ENCODE measurements around the gene KRT7.
"Not testable (repeated sequence)": the region's sequence is repeated elsewhere in the genome, so short reads cannot be mapped to it uniquely, and the experiment has no call there.

The KRT7 gene

GRCh38 chr12:52255926-52256583 lies 23.0 kb downstream of the KRT7 start:
- DNase-seq (ENCODE audit: low read depth, low spot score) = no peak
- TF ChIP-seq CTCF (IDR thresholded peaks at IDR 0.05; ENCODE audit: low read depth, low read length) = no peak
- in situ Hi-C loops (cut with HindIII; ENCODE audit: low sequenced_read_pairs) = no loop called here
- H3K4me3 ChIP-seq (ENCODE audit: low read depth, low read length) = no peak overlapping the region

DNA sequence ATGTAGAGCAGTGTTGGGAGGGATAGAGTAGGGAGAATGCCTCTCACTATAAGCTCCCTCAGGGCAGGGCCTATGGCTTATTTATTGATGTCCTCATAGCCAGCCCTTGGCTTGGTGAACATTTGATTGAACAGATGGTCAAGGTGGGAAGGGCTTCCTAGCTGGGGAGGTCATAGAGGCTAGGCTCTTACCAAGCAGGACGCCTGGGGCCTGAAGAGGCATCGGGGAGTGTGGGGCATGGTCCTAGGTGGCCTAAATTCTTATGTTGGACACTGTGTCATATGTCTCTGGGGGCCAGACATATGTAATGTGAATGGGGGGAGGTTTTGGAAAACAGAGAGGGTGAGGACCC lies 23.5 kb downstream of the KRT7 start:
- in situ Hi-C loops (cut with HindIII; ENCODE audit: low sequenced_read_pairs) = no loop called here
- DNase-seq (ENCODE audit: low read depth, low spot score) = no peak
- no peak for TF ChIP-seq CTCF (IDR thresholded peaks at IDR 0.05; ENCODE audit: low read depth, low read length)
- H3K4me3 ChIP-seq (ENCODE audit: low read depth, low read length) = no peak overlapping the region

- no peak for TF ChIP-seq CTCF (IDR thresholded peaks at IDR 0.05; ENCODE audit: low read depth, low read length)
- no peak overlapping the region for H3K4me3 ChIP-seq (ENCODE audit: low read depth, low read length)
- no peak for DNase-seq (ENCODE audit: low read depth, low spot score)
- in situ Hi-C loops (cut with HindIII; ENCODE audit: low sequenced_read_pairs) = no loop called here
Observed at GRCh38 chr12:52257074-52257551, 24.1 kb downstream of the KRT7 start.

- H3K4me3 ChIP-seq (ENCODE audit: low read depth, low read length); in situ Hi-C loops (cut with HindIII; ENCODE audit: low sequenced_read_pairs); DNase-seq (ENCODE audit: low read depth, low spot score): not testable (repeated sequence)
Observed at GRCh38 chr12:52257922-52258321, 24.9 kb downstream of the KRT7 start.

DNA sequence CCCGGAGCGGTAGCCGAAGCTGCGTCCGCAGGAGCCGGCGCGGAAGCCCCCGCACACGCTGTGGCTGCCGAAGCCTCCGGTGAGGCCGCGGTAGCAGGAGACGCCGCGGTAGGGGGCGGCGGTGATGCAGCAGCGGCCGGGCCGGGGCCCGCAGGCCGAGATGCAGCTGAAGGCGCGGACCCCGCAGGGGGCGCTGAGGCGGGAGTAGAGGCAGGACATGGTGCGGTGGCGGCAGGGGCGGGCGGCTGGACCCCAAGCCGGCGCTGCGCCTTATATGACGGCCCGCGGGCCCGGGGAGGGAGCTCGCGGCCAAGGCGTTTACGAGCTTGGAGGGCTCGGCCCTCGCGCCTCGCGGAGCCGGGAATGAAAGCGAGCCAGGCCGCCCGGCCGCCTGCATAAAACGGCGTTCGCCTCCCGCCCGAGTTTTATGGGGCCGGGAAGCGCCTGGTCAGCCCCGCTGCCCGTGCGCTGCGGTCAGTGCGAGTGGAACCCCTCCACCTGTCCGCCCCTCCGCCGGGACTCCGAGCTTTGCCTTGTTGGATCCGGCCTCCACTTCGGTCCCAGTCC lies 25.4 kb downstream of the KRT7 start:
- DNase-seq (ENCODE audit: low read depth, low spot score) = peak; percentile 17
- in situ Hi-C loops (cut with HindIII; ENCODE audit: low sequenced_read_pairs) = no loop called here
- no peak overlapping the region for H3K4me3 ChIP-seq (ENCODE audit: low read depth, low read length)
- TF ChIP-seq CTCF (IDR thresholded peaks at IDR 0.05; ENCODE audit: low read depth, low read length) = no peak

DNA sequence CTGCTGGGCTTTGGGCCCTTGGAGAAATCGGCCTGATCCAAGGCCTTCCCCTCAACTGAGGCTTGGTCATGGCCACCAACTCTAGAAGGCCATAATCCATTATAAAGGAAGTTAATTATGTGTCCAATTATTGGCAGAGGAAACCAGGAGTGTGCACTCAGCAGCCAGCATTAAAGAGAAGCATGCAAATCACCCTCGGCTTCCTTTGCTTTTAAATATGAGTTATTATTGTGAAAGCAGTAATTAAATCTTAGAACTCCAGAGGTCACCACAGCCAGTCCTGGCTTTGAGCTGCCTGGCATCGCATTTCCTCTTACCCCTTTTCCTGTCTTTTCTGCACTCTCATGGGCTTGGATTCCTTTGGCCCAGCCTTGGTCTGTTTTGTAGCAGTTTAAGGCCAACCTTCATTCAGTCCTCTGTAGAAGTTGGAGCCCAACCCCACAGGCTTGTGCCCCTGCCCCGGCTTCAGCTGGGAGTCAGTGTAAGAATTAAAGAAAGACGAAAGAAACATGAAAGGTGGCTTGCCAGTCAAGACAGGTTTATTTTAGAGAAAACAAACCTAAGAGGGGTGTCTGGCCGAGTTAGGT lies 26.7 kb downstream of the KRT7 start:
- TF ChIP-seq CTCF (IDR thresholded peaks at IDR 0.05; ENCODE audit: low read depth, low read length) = no peak
- in situ Hi-C loops (cut with HindIII; ENCODE audit: low sequenced_read_pairs) = no loop called here
- H3K4me3 ChIP-seq (ENCODE audit: low read depth, low read length) = no peak overlapping the region
- DNase-seq (ENCODE audit: low read depth, low spot score) = no peak

All from astrocyte of the spinal cord (primary cell).